B cell (primary cell): ENCODE measurements around the gene EXOC3L1. TPM values are rescaled to one million over a fixed set of nuclear protein-coding genes. Genes with fewer than 3 reads are reported as not detected.

Experiments
- ATAC-seq: fragments of 200-7000 bp; cut with Tn5 transposase; one replicate; pipeline ENCODE4 v1.10.0; 2021; ENCODE audit warnings: low read depth, mild to moderate bottlenecking, moderate number of reproducible peaks, moderate library complexity
- CTCF ChIA-PET: fragments of 350-600 bp; sonication (Branson Sonifier 250); formaldehyde crosslinking; loops from one replicate; lab custom pipeline; 2021; ENCODE audit warnings: antibody characterized with exemption, inconsistent platforms; lab: Charles Lee
- POLR2A ChIA-PET: fragments of 350-600 bp; sonication (Branson Sonifier 250); formaldehyde crosslinking; loops from one replicate; lab custom pipeline; 2021; ENCODE audit warnings: antibody characterized with exemption; lab: Charles Lee
- DNase-seq: peaks from one replicate; pipeline ENCODE4 v3.0.0; 2013
- H2AFZ ChIP-seq: 2 replicates; pipeline ENCODE4 v1.6.1; 2012; ENCODE audit warnings: mild to moderate bottlenecking, low read depth, low read length; ENCODE audit not compliant: insufficient read depth, poor library complexity, severe bottlenecking
- H3K27ac ChIP-seq, 2 donors: 1 replicate in 1 of 2; 2 replicates in 1 of 2; pipeline ENCODE4 v1.5.1; 2012 to 2013; ENCODE audit warnings: low read length in 2 of 2, mild to moderate bottlenecking in 2 of 2, moderate library complexity in 1 of 2
- H3K27me3 ChIP-seq, 4 experiments: fragments of 200-600 bp in 1 of 4; sonication (generic) in 1 of 4; replicated peaks in 1 of 4; 1 replicate in 2 of 4; 2 replicates in 2 of 4; pipeline versions ENCODE4 v1.6.1 to v1.7.0; 2013 to 2016; ENCODE audit warnings: low read length in 3 of 4, mild to moderate bottlenecking in 2 of 4, mixed read lengths in 1 of 4, moderate library complexity in 1 of 4; ENCODE audit not compliant: insufficient read depth in 4 of 4, control insufficient read depth in 3 of 4; ENCODE audit errors: control extremely low read depth in 1 of 4
- H3K36me3 ChIP-seq, 2 experiments: replicated peaks in 1 of 2; 1 replicate in 1 of 2; 2 replicates in 1 of 2; pipeline versions ENCODE4 v1.6.1 to v1.7.1; 2013; ENCODE audit warnings: low read length in 1 of 2; ENCODE audit not compliant: insufficient read depth in 2 of 2, control insufficient read depth in 1 of 2; ENCODE audit errors: control extremely low read depth in 1 of 2, extremely low read depth in 1 of 2
- H3K4me1 ChIP-seq, 2 donors: fragments of 200-600 bp in 1 of 2; sonication (generic) in 1 of 2; 1 replicate in 1 of 2; 2 replicates in 1 of 2; pipeline versions ENCODE4 v1.5.1 to v1.6.1; 2013 to 2017; ENCODE audit warnings: low read length in 2 of 2; ENCODE audit not compliant: control insufficient read depth in 2 of 2, insufficient read depth in 2 of 2
- H3K4me2 ChIP-seq: replicated peaks from 2 replicates; pipeline ENCODE3; 2012; ENCODE audit warnings: mild to moderate bottlenecking, low read depth, low read length; ENCODE audit not compliant: poor library complexity, severe bottlenecking
- H3K4me3 ChIP-seq, 5 experiments: fragments of 200-600 bp in 1 of 5; sonication (generic) in 1 of 5; 1 replicate in 3 of 5; 2 replicates in 2 of 5; pipeline versions ENCODE4 v1.5.1 to v1.7.0; 2011 to 2016; ENCODE audit warnings: low read length in 4 of 5, mild to moderate bottlenecking in 4 of 5, low read depth in 2 of 5, control low read depth in 1 of 5, moderate library complexity in 1 of 5; ENCODE audit not compliant: insufficient read depth in 1 of 5; ENCODE audit errors: control extremely low read depth in 1 of 5, extremely low read depth in 1 of 5
- H3K79me2 ChIP-seq: fragments of 200-600 bp; sonication (generic); one replicate; pipeline ENCODE4 v1.6.0; 2016; ENCODE audit warnings: low read length; ENCODE audit not compliant: control insufficient read depth, insufficient read depth
- H3K9ac ChIP-seq: fragments of 200-600 bp; sonication (generic); 2 replicates; pipeline ENCODE4 v1.6.1; 2017; ENCODE audit warnings: mild to moderate bottlenecking, low read length, moderate library complexity
- H3K9me3 ChIP-seq, 3 donors: one replicate each; pipeline versions ENCODE4 v1.6.1 to v1.7.1; 2013; ENCODE audit warnings: low read length in 2 of 3; ENCODE audit not compliant: control insufficient read depth in 2 of 3, insufficient read depth in 1 of 3; ENCODE audit errors: control extremely low read depth in 1 of 3
- H4K20me1 ChIP-seq: 2 replicates; pipeline ENCODE4 v1.6.0; 2012; ENCODE audit warnings: mild to moderate bottlenecking, low read length; ENCODE audit not compliant: insufficient read depth, control insufficient read depth, poor library complexity, severe bottlenecking
- H3K27ac Mint-ChIP-seq: one replicate; pipeline ENCODE4 v1.8.0; 2021; ENCODE audit warnings: mixed read lengths
- H3K27me3 Mint-ChIP-seq: one replicate; pipeline ENCODE4 v1.8.0; 2021; ENCODE audit warnings: mixed read lengths
- H3K4me1 Mint-ChIP-seq: one replicate; pipeline ENCODE4 v1.8.0; 2021; ENCODE audit warnings: mixed read lengths
- H3K4me3 Mint-ChIP-seq: one replicate; pipeline ENCODE4 v1.8.0; 2021; ENCODE audit warnings: mixed read lengths
- H3K9me3 Mint-ChIP-seq: one replicate; pipeline ENCODE4 v1.8.0; 2022; ENCODE audit warnings: mixed read lengths; ENCODE audit not compliant: insufficient read depth
- EZH2 ChIP-seq: IDR thresholded peaks from 2 replicates; pipeline ENCODE4 v1.6.1; 2012; ENCODE audit warnings: borderline replicate concordance, low read depth, mild to moderate bottlenecking, moderate library complexity, low read length; ENCODE audit not compliant: insufficient read depth, poor library complexity, severe bottlenecking
- WGBS: methylation state at CpG from one replicate; pipeline ENCODE4 v1.1.5; 2013; ENCODE audit warnings: missing lambda C conversion rate; ENCODE audit not compliant: insufficient coverage; 5-methylcytosine and 5-hydroxymethylcytosine counted together
- intact Hi-C: fragments of 100-400 bp; cut with micrococcal nuclease; formaldehyde crosslinking; loops from one replicate; pipeline ENCODE4 v1.10.0; 2022
- polyA plus RNA-seq: library from polyadenylated mRNA; depleted of rRNA; stranded (reverse); fragments of >200 nt; gene quantifications from 2 replicates; pipeline ENCODE4 v1.2.3, GENCODE V29; 2012
- total RNA-seq, 2 donors: library from RNA; stranded (reverse); fragments of 120-200 nt in 1 of 2; gene quantifications; 1 replicate in 1 of 2; 2 replicates in 1 of 2; pipeline versions ENCODE4 v1.2.3 to v1.2.4, GENCODE V29; 2013 to 2022
- TF ChIP-seq, protein P1 (sequence below): fragments of 200-600 bp; IDR thresholded peaks from one replicate; pipeline ENCODE4 v1.8.0; 2022; ENCODE audit warnings: antibody characterized with exemption, mild to moderate bottlenecking

EXOC3L1 gene
- total and polyA plus RNA-seq, 2 donors (not counting 1 experiment from before 2014, with no cell fraction given): not detected

DNA sequence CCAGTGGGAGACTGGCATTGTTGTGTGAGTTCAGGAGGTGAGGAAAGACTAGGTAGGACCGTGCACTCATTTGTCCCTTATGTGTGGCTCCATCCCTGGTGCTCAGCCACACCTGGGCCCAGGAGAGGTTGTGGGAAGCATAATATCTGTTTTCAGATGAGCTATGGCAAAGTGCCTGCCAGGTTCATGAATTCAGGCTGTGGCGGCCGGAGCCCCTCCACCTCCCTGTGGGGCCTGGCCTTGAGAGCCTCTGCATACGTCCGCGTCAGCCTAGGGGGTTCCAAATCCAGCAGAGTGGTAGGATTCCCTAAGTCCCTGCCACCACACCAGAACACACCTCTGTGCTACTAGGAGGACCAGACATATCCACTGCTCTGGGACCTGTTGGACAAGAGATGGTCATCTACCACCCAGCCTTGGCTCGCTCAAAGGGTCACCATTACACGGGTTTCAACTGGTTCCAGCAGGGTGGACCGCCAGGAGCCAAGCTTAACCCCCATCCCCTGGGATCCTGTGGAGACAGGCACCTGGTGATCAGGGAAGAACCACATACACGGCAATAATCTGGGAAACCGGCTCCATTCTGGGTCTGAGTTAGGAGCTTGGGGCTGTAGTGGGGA lies 41.2 kb downstream of the EXOC3L1 start:
- 99% methylated on average over 11 of the region's 11 CpGs for WGBS
- peaks cover 0 to 19% (median 0%) of the 10 kb centered on the region in 3 donors for H3K9me3 ChIP-seq
- no peak overlapping the region for H3K9ac ChIP-seq
- POLR2A ChIA-PET: no interaction called here
- peaks cover 10 to 14% of the 10 kb centered on the region in 2 donors for H3K4me1 ChIP-seq
- H3K79me2 ChIP-seq: no peaks in the 10 kb centered on the region
- intact Hi-C loops: no loop called here
- H4K20me1 ChIP-seq: peaks cover under 1% of the 10 kb centered on the region
- H3K9me3 Mint-ChIP-seq: no peaks in the 10 kb centered on the region
- peaks cover 20% of the 10 kb centered on the region for H3K27me3 Mint-ChIP-seq
- DNase-seq (no peak), ATAC-seq (no peak)
- H3K4me2 ChIP-seq: no peak overlapping the region
- H3K27ac Mint-ChIP-seq: no peak overlapping the region
- H3K4me3 ChIP-seq: no peak overlapping the region
- H3K4me3 Mint-ChIP-seq: no peak overlapping the region
- TF ChIP-seq, protein P1, sequence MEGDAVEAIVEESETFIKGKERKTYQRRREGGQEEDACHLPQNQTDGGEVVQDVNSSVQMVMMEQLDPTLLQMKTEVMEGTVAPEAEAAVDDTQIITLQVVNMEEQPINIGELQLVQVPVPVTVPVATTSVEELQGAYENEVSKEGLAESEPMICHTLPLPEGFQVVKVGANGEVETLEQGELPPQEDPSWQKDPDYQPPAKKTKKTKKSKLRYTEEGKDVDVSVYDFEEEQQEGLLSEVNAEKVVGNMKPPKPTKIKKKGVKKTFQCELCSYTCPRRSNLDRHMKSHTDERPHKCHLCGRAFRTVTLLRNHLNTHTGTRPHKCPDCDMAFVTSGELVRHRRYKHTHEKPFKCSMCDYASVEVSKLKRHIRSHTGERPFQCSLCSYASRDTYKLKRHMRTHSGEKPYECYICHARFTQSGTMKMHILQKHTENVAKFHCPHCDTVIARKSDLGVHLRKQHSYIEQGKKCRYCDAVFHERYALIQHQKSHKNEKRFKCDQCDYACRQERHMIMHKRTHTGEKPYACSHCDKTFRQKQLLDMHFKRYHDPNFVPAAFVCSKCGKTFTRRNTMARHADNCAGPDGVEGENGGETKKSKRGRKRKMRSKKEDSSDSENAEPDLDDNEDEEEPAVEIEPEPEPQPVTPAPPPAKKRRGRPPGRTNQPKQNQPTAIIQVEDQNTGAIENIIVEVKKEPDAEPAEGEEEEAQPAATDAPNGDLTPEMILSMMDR: no peak
- no peak for TF ChIP-seq EZH2
- H3K27ac ChIP-seq: no peak overlapping the region
- CTCF ChIA-PET: interaction anchor here (0.6 to 1.2 kb wide), 3 partner anchors 9 to 30 kb away, joined by 3 read pairs; no protein-coding TSS in a partner anchor
- H2AFZ ChIP-seq: no peak overlapping the region
- H3K4me1 Mint-ChIP-seq: peaks cover 16% of the 10 kb centered on the region
- H3K36me3 ChIP-seq: peaks cover 0 to 46% of the 10 kb centered on the region in 2 experiments
- peaks cover 0 to 28% (median 10%) of the 10 kb centered on the region in 4 experiments for H3K27me3 ChIP-seq

DNA sequence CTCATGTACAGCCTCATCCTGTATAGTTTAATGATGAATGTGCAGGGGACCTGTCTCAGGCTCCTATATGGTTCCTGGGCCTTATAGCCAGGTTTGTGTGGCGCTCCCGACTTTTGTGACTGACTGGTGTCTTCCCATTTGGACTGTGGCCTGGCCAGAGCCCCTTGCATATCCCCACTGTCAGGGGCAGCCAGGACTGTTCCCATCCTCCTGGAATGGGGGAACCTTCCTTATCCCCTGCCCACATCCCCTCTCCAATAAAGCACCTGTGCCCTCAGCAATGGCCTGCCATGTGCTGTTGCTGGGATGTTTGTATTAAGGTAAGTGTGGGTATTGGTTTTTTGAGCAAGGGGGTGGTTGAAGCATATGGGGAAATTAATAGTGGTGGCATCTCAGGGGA lies 41.7 kb downstream of the EXOC3L1 start:
- DNase-seq: no peak
- intact Hi-C loops: no loop called here
- Histone ChIP-seq H4K20me1 (no peaks in the 10 kb centered on the region), H2AFZ (no peak overlapping the region), H3K4me2 (no peak overlapping the region), H3K27me3 (peaks cover 0 to 28% (median 10%) of the 10 kb centered on the region in 4 experiments), H3K9me3 (peaks cover 0 to 19% (median 0%) of the 10 kb centered on the region in 3 donors), H3K79me2 (no peaks in the 10 kb centered on the region), H3K9ac (no peak overlapping the region), H3K4me3 (no peak overlapping the region), H3K27ac (no peak overlapping the region), H3K4me1 (peaks cover 10 to 14% of the 10 kb centered on the region in 2 donors), H3K36me3 (peaks cover 0 to 49% of the 10 kb centered on the region in 2 experiments)
- WGBS: 90% methylated on average over 2 of the region's 2 CpGs
- ChIA-PET POLR2A (no interaction called here), CTCF (no interaction called here)
- no peak overlapping the region for H3K27ac Mint-ChIP-seq
- H3K9me3 Mint-ChIP-seq: no peaks in the 10 kb centered on the region
- H3K4me1 Mint-ChIP-seq: peaks cover 14% of the 10 kb centered on the region
- no peak overlapping the region for H3K4me3 Mint-ChIP-seq
- H3K27me3 Mint-ChIP-seq: peaks cover 20% of the 10 kb centered on the region
- no peak for TF ChIP-seq EZH2
- TF ChIP-seq, protein P1: no peak
- ATAC-seq: no peak
